Trophoblast cell (in vitro differentiated cells and primary cell): ENCODE measurements around the gene RAB34.
"Not testable (repeated sequence)": the region's sequence is repeated elsewhere in the genome, so short reads cannot be mapped to it uniquely, and the experiment has no call there.

ENCODE experiments used
- DNase-seq, 2 donors: peaks; one replicate each; pipeline ENCODE4 v3.0.0-alpha.2; 2016
- H2AFZ ChIP-seq: 2 replicates; pipeline ENCODE4 v1.6.1; 2013; ENCODE audit warnings: low read length, moderate library complexity, mild to moderate bottlenecking; ENCODE audit not compliant: insufficient read depth, poor library complexity
- H2AK5ac ChIP-seq: 2 replicates; pipeline ENCODE4 v1.6.1; 2013; ENCODE audit warnings: mild to moderate bottlenecking, low read length
- H2BK120ac ChIP-seq: 2 replicates; pipeline ENCODE4 v1.6.1; 2013; ENCODE audit warnings: low read length, mild to moderate bottlenecking, moderate library complexity; ENCODE audit not compliant: insufficient read depth, poor library complexity
- H2BK12ac ChIP-seq: 2 replicates; pipeline ENCODE4 v1.6.1; 2013; ENCODE audit warnings: mild to moderate bottlenecking, low read length, moderate library complexity
- H2BK5ac ChIP-seq: 2 replicates; pipeline ENCODE4 v1.6.1; 2013; ENCODE audit warnings: low read length, low read depth, moderate library complexity, mild to moderate bottlenecking; ENCODE audit not compliant: poor library complexity
- H3K14ac ChIP-seq: 2 replicates; pipeline ENCODE4 v1.6.1; 2013; ENCODE audit warnings: mild to moderate bottlenecking, low read length
- H3K18ac ChIP-seq: 2 replicates; pipeline ENCODE4 v1.6.1; 2013; ENCODE audit warnings: mild to moderate bottlenecking, low read length
- H3K23ac ChIP-seq: 2 replicates; pipeline ENCODE4 v1.6.1; 2013; ENCODE audit warnings: low read length
- H3K27ac ChIP-seq: 2 replicates; pipeline ENCODE4 v1.5.1; 2013; ENCODE audit warnings: low read depth, mild to moderate bottlenecking, inconsistent platforms, low read length, moderate library complexity
- H3K27me3 ChIP-seq: 2 replicates; pipeline ENCODE4 v1.6.1; 2013; ENCODE audit warnings: inconsistent platforms, mild to moderate bottlenecking, low read length, moderate library complexity; ENCODE audit not compliant: insufficient read depth
- H3K36me3 ChIP-seq, 2 experiments: 1 replicate in 1 of 2; 2 replicates in 1 of 2; pipeline ENCODE4 v1.6.1; 2013; ENCODE audit warnings: low read length in 2 of 2, mild to moderate bottlenecking in 2 of 2, moderate library complexity in 1 of 2; ENCODE audit not compliant: insufficient read depth in 2 of 2, control insufficient read depth in 1 of 2
- H3K4ac ChIP-seq: 2 replicates; pipeline ENCODE4 v1.6.1; 2013; ENCODE audit warnings: low read depth, mild to moderate bottlenecking, low read length, moderate library complexity
- H3K4me1 ChIP-seq, 2 experiments: 1 replicate in 1 of 2; 2 replicates in 1 of 2; pipeline ENCODE4 v1.6.1; 2013; ENCODE audit warnings: low read length in 2 of 2, mild to moderate bottlenecking in 2 of 2, moderate library complexity in 1 of 2; ENCODE audit not compliant: insufficient read depth in 2 of 2, control insufficient read depth in 1 of 2
- H3K4me2 ChIP-seq: 2 replicates; pipeline ENCODE4 v1.6.1; 2013; ENCODE audit warnings: inconsistent platforms, mild to moderate bottlenecking, low read length, moderate library complexity
- H3K4me3 ChIP-seq: 2 replicates; pipeline ENCODE4 v1.5.1; 2013; ENCODE audit warnings: mild to moderate bottlenecking, low read depth, low read length, inconsistent platforms
- H3K79me1 ChIP-seq: one replicate; pipeline ENCODE4 v1.6.1; 2013; ENCODE audit warnings: low read length
- H3K79me2 ChIP-seq: 2 replicates; pipeline ENCODE4 v1.6.1; 2013; ENCODE audit warnings: low read length, mild to moderate bottlenecking; ENCODE audit not compliant: control insufficient read depth, insufficient read depth, poor library complexity
- H3K9ac ChIP-seq: 2 replicates; pipeline ENCODE4 v1.6.1; 2013; ENCODE audit warnings: mild to moderate bottlenecking, low read length
- H3K9me3 ChIP-seq: 2 replicates; pipeline ENCODE4 v1.6.1; 2013; ENCODE audit warnings: low read depth, mild to moderate bottlenecking, control low read depth, inconsistent platforms, low read length; ENCODE audit not compliant: insufficient read depth
- H4K12ac ChIP-seq: 2 replicates; pipeline ENCODE4 v1.6.1; 2013; ENCODE audit warnings: low read depth, mild to moderate bottlenecking, low read length, moderate library complexity
- H4K8ac ChIP-seq: 2 replicates; pipeline ENCODE4 v1.6.1; 2013; ENCODE audit warnings: low read depth, mild to moderate bottlenecking, low read length, moderate library complexity
- H4K91ac ChIP-seq: one replicate; pipeline ENCODE4 v1.6.1; 2013; ENCODE audit warnings: low read depth, mild to moderate bottlenecking, low read length, moderate library complexity
- WGBS: extraction: QIAGEN DNeasy Blood & Tissue Kit; methylation state at CpG from one replicate; pipeline ENCODE4 v1.1.7; 2013; ENCODE audit warnings: missing lambda C conversion rate; ENCODE audit not compliant: insufficient read length, insufficient coverage; ENCODE audit errors: extremely low coverage; 5-methylcytosine and 5-hydroxymethylcytosine counted together

The RAB34 gene

DNA sequence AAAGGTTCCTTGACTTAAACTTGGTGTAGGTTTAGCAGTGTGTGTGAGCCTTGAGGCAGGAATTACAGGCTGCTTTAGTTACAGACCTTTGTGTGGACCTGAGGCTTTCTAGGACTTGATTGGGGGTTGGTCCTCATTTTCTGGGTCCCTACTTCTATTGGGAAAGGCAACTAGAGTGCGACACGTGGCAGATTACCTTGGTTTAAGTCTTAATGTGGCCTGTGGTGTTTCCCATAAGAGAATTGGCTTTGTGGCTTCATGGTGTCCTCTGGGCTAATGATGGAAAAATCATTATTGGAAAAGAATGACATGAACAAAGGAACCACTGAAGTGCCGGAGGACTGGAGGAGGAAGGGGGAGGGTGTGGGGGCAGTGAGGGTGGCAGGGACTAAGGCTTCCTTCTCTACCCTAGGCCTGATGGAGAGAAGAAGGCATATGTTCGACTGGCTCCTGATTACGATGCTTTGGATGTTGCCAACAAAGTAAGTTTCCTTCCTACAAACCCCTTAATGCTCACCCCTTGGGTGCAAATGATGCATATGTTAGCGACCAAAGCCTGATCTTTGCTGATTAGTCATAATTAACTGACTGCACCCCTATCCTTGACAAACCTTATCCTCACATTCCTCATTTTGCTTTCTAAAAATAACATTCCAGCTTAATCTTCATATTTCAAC, 5.6 kb upstream of the RAB34 start:
- Histone ChIP-seq H3K4me1 (peaks cover 16 to 23% of the 10 kb centered on the region in 2 experiments), H3K4me3 (no peak overlapping the region)
- DNase-seq = no peak

DNA sequence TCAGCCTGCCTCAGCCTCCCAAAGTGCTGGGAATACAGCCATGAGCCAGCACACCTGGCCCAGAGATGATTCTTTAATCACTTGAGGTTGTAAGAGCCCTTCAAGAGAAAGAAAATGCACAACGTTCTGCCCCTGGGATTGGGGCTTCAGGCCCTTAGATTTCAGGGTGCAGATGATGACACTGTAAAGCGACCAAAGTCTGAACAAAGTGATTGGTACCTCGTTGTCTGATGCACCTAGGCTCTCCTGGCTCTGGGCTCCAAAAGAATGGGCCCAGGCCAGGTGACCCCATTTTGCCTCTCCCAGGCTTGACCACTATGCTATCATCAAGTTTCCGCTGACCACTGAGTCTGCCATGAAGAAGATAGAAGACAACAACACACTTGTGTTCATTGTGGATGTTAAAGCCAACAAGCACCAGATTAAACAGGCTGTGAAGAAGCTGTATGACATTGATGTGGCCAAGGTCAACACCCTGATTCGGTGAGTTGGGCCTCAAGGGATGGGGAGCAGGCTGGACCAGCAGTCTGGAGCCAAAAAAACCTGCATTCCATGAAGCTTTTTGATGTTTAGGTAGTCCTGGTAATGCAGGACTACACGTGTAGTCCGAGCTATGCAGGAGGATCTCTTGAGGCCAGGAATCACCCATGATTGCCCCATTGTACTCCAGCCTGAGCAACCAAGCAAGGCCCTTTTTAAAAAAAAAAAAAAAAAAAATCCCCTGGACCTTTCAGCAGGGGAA, 4.9 kb upstream of the RAB34 start:
- Histone ChIP-seq H3K4me1 (peaks cover 16 to 26% of the 10 kb centered on the region in 2 experiments), H2AFZ (no peak overlapping the region), H3K36me3 (peaks cover 27 to 36% of the 10 kb centered on the region in 2 experiments), H3K14ac (no peak overlapping the region), H2AK5ac (no peak overlapping the region), H3K4ac (peak overlapping the region; percentile 30), H3K27ac (peak overlapping the region; percentile 18), H4K8ac (no peak overlapping the region), H3K23ac (no peak overlapping the region), H2BK120ac (no peak overlapping the region), H3K79me2 (peaks cover 22% of the 10 kb centered on the region), H3K9ac (peak overlapping the region; percentile 38), H2BK5ac (no peak overlapping the region), H3K79me1 (peaks cover 36% of the 10 kb centered on the region), H4K12ac (no peak overlapping the region), H3K9me3 (no peaks in the 10 kb centered on the region), H3K27me3 (no peaks in the 10 kb centered on the region), H3K18ac (no peak overlapping the region), H3K4me2 (peak overlapping the region; percentile 21), H3K4me3 (no peak overlapping the region), H4K91ac (no peak overlapping the region), H2BK12ac (no peak overlapping the region)
- DNase-seq = no peak
- no CpG with 5 or more reads among the region's 7 CpGs for WGBS

More for the DNA sequence above, 5.6 kb upstream of the RAB34 start:
- H2BK12ac ChIP-seq = no peak overlapping the region
- no peak overlapping the region for H2AK5ac ChIP-seq
- no peak overlapping the region for H3K23ac ChIP-seq
- no peaks in the 10 kb centered on the region for H3K9me3 ChIP-seq
- H3K27me3 ChIP-seq = no peaks in the 10 kb centered on the region
- no peak overlapping the region for H2BK5ac ChIP-seq
- no peak overlapping the region for H4K91ac ChIP-seq
- no peak overlapping the region for H2AFZ ChIP-seq
- peaks cover 27 to 36% of the 10 kb centered on the region in 2 experiments for H3K36me3 ChIP-seq
- no peak overlapping the region for H3K9ac ChIP-seq
- H3K79me1 ChIP-seq = peaks cover 37% of the 10 kb centered on the region
- peaks cover 21% of the 10 kb centered on the region for H3K79me2 ChIP-seq
- no peak overlapping the region for H3K14ac ChIP-seq
- no peak overlapping the region for H3K4me2 ChIP-seq
- H3K27ac ChIP-seq = no peak overlapping the region
- H3K4ac ChIP-seq = no peak overlapping the region
- no peak overlapping the region for H4K12ac ChIP-seq
- H2BK120ac ChIP-seq = no peak overlapping the region
- H3K18ac ChIP-seq = no peak overlapping the region
- no peak overlapping the region for H4K8ac ChIP-seq
- WGBS = no CpG with 5 or more reads among the region's 6 CpGs

DNA sequence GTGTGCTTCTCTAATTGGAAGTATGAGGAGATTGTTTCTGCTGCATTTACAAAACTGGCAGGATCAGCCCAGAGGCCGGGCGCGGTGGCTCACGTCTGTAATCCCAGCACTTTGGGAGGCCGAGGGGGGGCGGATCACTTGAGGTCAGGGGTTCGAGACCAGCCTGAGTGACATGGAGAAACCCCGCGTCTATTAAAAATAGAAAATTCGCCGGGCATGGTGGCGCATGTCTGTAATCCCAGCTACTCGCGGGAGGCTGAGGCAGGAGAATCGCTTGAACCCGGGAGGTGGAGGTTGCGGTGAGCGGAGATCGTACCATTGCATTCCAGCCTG, 3.3 kb upstream of the RAB34 start:
- not testable (repeated sequence) for H2AFZ ChIP-seq

DNA sequence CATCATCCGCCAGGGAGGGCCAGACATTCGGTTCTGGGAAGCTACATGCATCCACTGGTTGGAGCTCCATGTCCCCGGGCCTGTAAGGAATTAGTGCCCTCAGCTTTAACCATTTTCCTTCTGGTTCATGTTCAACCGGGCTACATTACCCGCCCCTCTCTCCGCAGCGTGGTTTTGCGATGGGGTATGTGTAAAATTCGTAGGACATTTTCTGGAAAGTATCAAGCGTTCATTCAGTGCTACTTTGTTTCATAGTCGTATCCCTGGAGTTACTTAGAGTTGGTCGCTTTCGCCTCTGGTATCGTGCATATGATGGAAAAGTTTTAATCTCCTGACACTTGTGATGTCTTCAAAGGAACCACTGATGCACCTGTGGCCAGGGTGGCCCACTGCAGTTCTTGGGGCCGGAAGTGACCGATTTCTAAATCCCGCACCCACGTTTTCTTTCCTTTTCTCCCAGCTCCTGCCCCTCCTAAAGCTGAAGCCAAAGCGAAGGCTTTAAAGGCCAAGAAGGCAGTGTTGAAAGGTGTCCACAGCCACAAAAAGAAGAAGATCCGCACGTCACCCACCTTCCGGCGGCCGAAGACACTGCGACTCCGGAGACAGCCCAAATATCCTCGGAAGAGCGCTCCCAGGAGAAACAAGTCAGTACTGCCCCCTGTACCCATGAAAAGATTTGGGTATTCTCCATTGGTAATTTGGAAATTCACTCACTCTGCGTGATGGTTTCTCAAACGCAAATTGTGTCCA, 2.8 kb upstream of the RAB34 start:
- peak overlapping the region; percentile 98 for H3K18ac ChIP-seq
- no peaks in the 10 kb centered on the region for H3K27me3 ChIP-seq
- peaks cover 33 to 40% of the 10 kb centered on the region in 2 experiments for H3K36me3 ChIP-seq
- peak overlapping the region; percentile 96 for H2BK5ac ChIP-seq
- peak overlapping the region; percentile 95 for H4K12ac ChIP-seq
- no peak for DNase-seq
- H3K79me2 ChIP-seq = peaks cover 29% of the 10 kb centered on the region
- peak overlapping the region; percentile 96 for H4K8ac ChIP-seq
- H2BK120ac ChIP-seq = peak overlapping the region; percentile 97
- H3K79me1 ChIP-seq = peaks cover 32% of the 10 kb centered on the region
- peaks cover 22 to 32% of the 10 kb centered on the region in 2 experiments for H3K4me1 ChIP-seq
- H3K4me2 ChIP-seq = peak overlapping the region; percentile 90
- peak overlapping the region; percentile 99 for H3K14ac ChIP-seq
- peak overlapping the region; percentile 100 for H2AK5ac ChIP-seq
- peak overlapping the region; percentile 100 for H3K4ac ChIP-seq
- H3K23ac ChIP-seq = no peak overlapping the region
- H4K91ac ChIP-seq = peak overlapping the region; percentile 96
- H3K9me3 ChIP-seq = no peaks in the 10 kb centered on the region
- H3K27ac ChIP-seq = peak overlapping the region; percentile 85
- peak overlapping the region; percentile 98 for H3K4me3 ChIP-seq
- WGBS = no CpG with 5 or more reads among the region's 30 CpGs
- H2AFZ ChIP-seq = peak overlapping the region; percentile 91
- peak overlapping the region; percentile 100 for H3K9ac ChIP-seq
- no peak overlapping the region for H2BK12ac ChIP-seq

More for the DNA sequence above, 3.3 kb upstream of the RAB34 start:
- Histone ChIP-seq H3K4me3 (peak overlapping the region; percentile 55), H3K14ac (peak overlapping the region; percentile 14), H3K4me2 (peak overlapping the region; percentile 90), H3K9ac (peak overlapping the region; percentile 71), H3K79me1 (peaks cover 37% of the 10 kb centered on the region), H3K4me1 (peaks cover 18 to 27% of the 10 kb centered on the region in 2 experiments), H3K79me2 (peaks cover 32% of the 10 kb centered on the region), H3K36me3 (peaks cover 28 to 36% of the 10 kb centered on the region in 2 experiments), H3K4ac (peak overlapping the region; percentile 100)
- not testable (repeated sequence) for H3K27me3 ChIP-seq, DNase-seq, H2BK5ac ChIP-seq, H4K12ac ChIP-seq, H3K9me3 ChIP-seq, H2BK120ac ChIP-seq, H2AK5ac ChIP-seq, H4K91ac ChIP-seq, H3K23ac ChIP-seq, H3K27ac ChIP-seq, H4K8ac ChIP-seq, H2BK12ac ChIP-seq, H3K18ac ChIP-seq
- WGBS = no CpG with 5 or more reads among the region's 19 CpGs
